AG08396 (cell line): ENCODE measurements around the gene RSPO1.
"Not testable (repeated sequence)": the region's sequence is repeated elsewhere in the genome, so short reads cannot be mapped to it uniquely, and the experiment has no call there.

Source experiments
- DNase-seq: peaks from one replicate; pipeline ENCODE4 v3.0.0; 2012; ENCODE audit warnings: low spot score, mixed read lengths

RSPO1 gene

GRCh38 chr1:37616330-37616729 lies 18.4 kb downstream of the RSPO1 start:
- DNase-seq: no peak

- DNase-seq: no peak
Measured at GRCh38 chr1:37614105-37614504, 20.6 kb downstream of the RSPO1 start.

GRCh38 chr1:37612186-37612585 lies 22.5 kb downstream of the RSPO1 start:
- DNase-seq: no peak

- no peak for DNase-seq
Measured at GRCh38 chr1:37609994-37610393, 24.7 kb downstream of the RSPO1 start.

GRCh38 chr1:37609002-37609401 lies 25.7 kb downstream of the RSPO1 start:
- no peak for DNase-seq

- DNase-seq: peak; percentile 50
Measured at GRCh38 chr1:37606481-37607263, 28.0 kb downstream of the RSPO1 start.

- DNase-seq: no peak
Measured at GRCh38 chr1:37605806-37606474, 28.8 kb downstream of the RSPO1 start.

GRCh38 chr1:37605061-37605650 lies 29.5 kb downstream of the RSPO1 start:
- DNase-seq: no peak

GRCh38 chr1:37602750-37603694 lies 31.7 kb downstream of the RSPO1 start:
- peak; percentile 36 for DNase-seq

- no peak for DNase-seq
Measured at GRCh38 chr1:37601441-37601840, 33.3 kb downstream of the RSPO1 start.

GRCh38 chr1:37599940-37600339 lies 34.8 kb downstream of the RSPO1 start:
- DNase-seq: no peak

GRCh38 chr1:37596182-37596667 lies 38.5 kb downstream of the RSPO1 start:
- no peak for DNase-seq

- peak; percentile 99 for DNase-seq
Measured at GRCh38 chr1:37595440-37596181, 39.1 kb downstream of the RSPO1 start, which contains the start of gene GNL2. Gene GNL2 (minus strand): TSS chr1:37595937. CDS start chr1:37595822, 115 bp downstream.

- DNase-seq: no peak
Measured at GRCh38 chr1:37593726-37594125, 41.0 kb downstream of the RSPO1 start.

- no peak for DNase-seq
Measured at GRCh38 chr1:37588939-37589338, 45.8 kb downstream of the RSPO1 start.

- DNase-seq: not testable (repeated sequence)
Measured at GRCh38 chr1:37584544-37584943, 50.1 kb downstream of the RSPO1 start.

GRCh38 chr1:37575692-37576091 lies 59.0 kb downstream of the RSPO1 start:
- no peak for DNase-seq

- DNase-seq: peak; percentile 36
Measured at GRCh38 chr1:37574834-37575480, 59.7 kb downstream of the RSPO1 start.

GRCh38 chr1:37570528-37571334 lies 64.0 kb downstream of the RSPO1 start:
- no peak for DNase-seq

GRCh38 chr1:37567023-37567422 lies 67.7 kb downstream of the RSPO1 start:
- no peak for DNase-seq
